ENCODE data around the gene KCNJ15.

The KCNJ15 gene

DNA sequence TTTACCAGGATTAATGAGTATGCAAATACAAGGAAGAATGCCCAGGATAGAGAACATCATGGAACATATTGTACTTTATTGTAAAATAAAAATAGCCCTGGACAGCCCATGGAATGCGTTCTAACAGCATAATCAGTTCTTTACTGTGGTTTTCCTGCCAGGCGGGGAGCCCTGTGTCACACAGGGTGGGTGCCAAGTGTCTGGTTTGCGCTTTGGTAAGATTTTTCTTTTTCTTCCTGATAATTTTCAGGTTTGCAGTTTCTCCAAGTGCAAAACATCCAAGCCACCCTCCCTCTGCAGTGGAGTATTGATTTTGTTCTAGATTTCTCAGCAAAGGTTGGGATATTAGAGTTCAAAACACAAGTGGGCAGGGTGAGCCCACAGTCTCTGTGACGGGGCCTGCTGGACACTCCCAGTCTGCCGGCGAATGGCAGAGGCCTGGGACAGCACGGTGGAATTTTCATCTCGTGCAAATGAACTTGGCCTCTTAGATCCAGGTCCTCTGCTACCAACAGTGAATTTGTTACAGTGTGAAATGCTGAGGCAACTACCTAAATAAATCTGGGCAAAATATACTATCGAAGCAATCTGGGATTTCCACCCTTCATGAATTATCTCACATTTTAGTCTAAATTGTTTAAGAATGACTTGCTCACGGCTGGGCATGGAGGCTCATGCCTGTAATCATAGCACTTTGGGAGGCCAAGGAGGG is 15.6 kb upstream of the KCNJ15 start:
- no peak overlapping the region for H3K9ac ChIP-seq
- H3K36me3 ChIP-seq (ENCODE audit: insufficient read depth): no peaks in the 10 kb centered on the region
- H3K4me2 ChIP-seq: no peak overlapping the region
- no peak overlapping the region for H2AFZ ChIP-seq (ENCODE audit: low read depth)
- TF ChIP-seq CTCF (conservative IDR thresholded peaks at IDR 0.05; ENCODE audit: low read depth, low read length): no peak
- H3K4me1 ChIP-seq (ENCODE audit: low read depth, poor library complexity, severe bottlenecking): peaks cover 68% of the 10 kb centered on the region
- H3K79me2 ChIP-seq (ENCODE audit: insufficient read depth, low read depth): no peaks in the 10 kb centered on the region
- H3K27me3 ChIP-seq (ENCODE audit: insufficient read depth, low read depth): no peaks in the 10 kb centered on the region
- H3K4me3 ChIP-seq (IDR thresholded peaks at IDR 0.05; ENCODE audit: insufficient read depth, low read depth, low read length): no peak overlapping the region
- no peaks in the 10 kb centered on the region for H4K20me1 ChIP-seq (ENCODE audit: insufficient read depth)
- H3K27ac ChIP-seq: no peak overlapping the region

DNA sequence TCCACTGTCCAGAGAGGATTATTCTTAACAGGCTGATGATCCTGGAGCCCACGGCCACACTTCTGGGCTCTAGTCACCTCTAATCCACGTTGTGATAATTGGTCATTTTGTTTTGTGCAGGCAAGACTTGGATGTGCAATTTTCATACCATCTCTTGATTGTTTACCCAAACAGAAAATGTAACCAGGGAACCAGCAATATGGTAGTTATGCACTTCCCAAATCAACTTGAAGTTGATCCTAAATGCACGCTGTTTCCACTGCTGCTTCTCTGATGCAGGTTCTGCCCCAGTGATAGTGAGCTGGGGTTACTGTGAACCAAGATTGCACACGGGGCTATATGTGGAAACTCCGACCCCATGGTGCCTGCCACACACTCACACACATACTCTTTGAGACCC is 14.7 kb upstream of the KCNJ15 start:
- H3K36me3 ChIP-seq (ENCODE audit: insufficient read depth): no peaks in the 10 kb centered on the region

DNA sequence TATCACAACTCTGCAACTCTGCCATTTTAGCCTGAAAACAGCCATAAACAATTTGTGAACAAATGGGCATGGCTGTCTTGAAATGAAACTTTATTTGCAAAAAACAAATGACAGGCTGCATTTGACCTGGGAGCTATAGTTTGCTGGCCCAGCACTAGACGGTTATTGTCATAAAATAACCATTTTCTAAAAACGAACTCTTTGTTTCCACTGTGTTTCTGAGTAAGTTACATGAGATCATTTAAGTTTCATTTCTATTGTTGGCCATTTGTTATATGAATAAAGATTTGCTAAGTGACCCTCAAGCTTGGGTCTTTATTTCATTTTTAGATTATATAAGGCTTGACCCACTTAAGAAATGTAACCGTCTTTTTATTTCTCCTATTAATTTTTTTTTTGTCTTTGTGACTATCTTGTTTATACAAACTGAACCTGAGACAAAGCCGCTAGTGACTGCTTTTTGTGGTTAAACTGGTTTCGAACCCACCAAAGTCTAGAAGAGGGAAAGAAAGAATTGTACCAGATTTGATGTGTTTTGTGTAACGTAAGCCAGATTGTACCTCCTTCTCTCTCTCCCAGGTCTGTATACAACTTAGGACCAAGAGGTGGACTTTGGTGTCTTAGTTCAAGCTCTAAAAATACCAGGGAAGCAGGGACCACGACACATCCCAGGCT is 12.9 kb upstream of the KCNJ15 start:
- no peak for TF ChIP-seq CTCF (conservative IDR thresholded peaks at IDR 0.05; ENCODE audit: low read depth, low read length)
- H3K36me3 ChIP-seq (ENCODE audit: insufficient read depth): no peaks in the 10 kb centered on the region
- no peak overlapping the region for H3K4me3 ChIP-seq (IDR thresholded peaks at IDR 0.05; ENCODE audit: insufficient read depth, low read depth, low read length)
- peak overlapping the region; percentile 76 for H3K27ac ChIP-seq
- H3K79me2 ChIP-seq (ENCODE audit: insufficient read depth, low read depth): no peaks in the 10 kb centered on the region
- H3K9ac ChIP-seq: peak overlapping the region; percentile 5; the same call in 1 of the 2 replicates
- peak overlapping the region; percentile 26; the same call in 1 of the 2 replicates for H2AFZ ChIP-seq (ENCODE audit: low read depth)
- H3K4me2 ChIP-seq: peak overlapping the region; percentile 31
- peaks cover 63% of the 10 kb centered on the region for H3K4me1 ChIP-seq (ENCODE audit: low read depth, poor library complexity, severe bottlenecking)
- H4K20me1 ChIP-seq (ENCODE audit: insufficient read depth): no peaks in the 10 kb centered on the region
- H3K27me3 ChIP-seq (ENCODE audit: insufficient read depth, low read depth): no peaks in the 10 kb centered on the region

More for the DNA sequence above, 14.7 kb upstream of the KCNJ15 start:
- Histone ChIP-seq H3K27ac (no peak overlapping the region), H3K79me2 (ENCODE audit: insufficient read depth, low read depth) (no peaks in the 10 kb centered on the region), H2AFZ (ENCODE audit: low read depth) (no peak overlapping the region), H3K4me3 (IDR thresholded peaks at IDR 0.05; ENCODE audit: insufficient read depth, low read depth, low read length) (no peak overlapping the region), H3K4me2 (no peak overlapping the region), H3K9ac (no peak overlapping the region), H3K4me1 (ENCODE audit: low read depth, poor library complexity, severe bottlenecking) (peaks cover 70% of the 10 kb centered on the region), H4K20me1 (ENCODE audit: insufficient read depth) (no peaks in the 10 kb centered on the region), H3K27me3 (ENCODE audit: insufficient read depth, low read depth) (no peaks in the 10 kb centered on the region)
- no peak for TF ChIP-seq CTCF (conservative IDR thresholded peaks at IDR 0.05; ENCODE audit: low read depth, low read length)

DNA sequence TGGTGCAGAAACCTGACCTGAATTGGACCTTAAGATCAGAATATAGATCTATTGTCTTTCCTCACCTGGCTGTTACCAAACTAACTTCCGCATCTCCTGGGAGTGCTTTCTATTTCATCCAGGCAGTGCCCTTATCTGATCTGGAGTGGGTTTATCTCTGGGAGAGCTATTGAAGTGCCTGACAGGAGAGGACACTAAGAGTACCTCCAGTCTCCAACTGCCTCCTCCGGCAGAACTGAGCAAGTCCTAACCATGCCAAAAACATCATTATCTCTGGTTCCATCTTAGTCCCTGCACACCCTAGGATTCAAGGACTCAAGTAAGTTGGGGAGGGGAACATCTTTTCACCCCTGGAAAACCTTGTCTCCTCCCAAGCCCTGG is 12.4 kb upstream of the KCNJ15 start:
- Histone ChIP-seq H3K4me1 (ENCODE audit: low read depth, poor library complexity, severe bottlenecking) (peaks cover 58% of the 10 kb centered on the region), H3K27ac (peak overlapping the region; percentile 76), H3K79me2 (ENCODE audit: insufficient read depth, low read depth) (no peaks in the 10 kb centered on the region), H3K4me2 (peak overlapping the region; percentile 31), H2AFZ (ENCODE audit: low read depth) (peak overlapping the region; percentile 26; the same call in 1 of the 2 replicates), H3K27me3 (ENCODE audit: insufficient read depth, low read depth) (no peaks in the 10 kb centered on the region), H4K20me1 (ENCODE audit: insufficient read depth) (no peaks in the 10 kb centered on the region), H3K9ac (peak overlapping the region; percentile 5; the same call in 1 of the 2 replicates), H3K4me3 (IDR thresholded peaks at IDR 0.05; ENCODE audit: insufficient read depth, low read depth, low read length) (no peak overlapping the region), H3K36me3 (ENCODE audit: insufficient read depth) (no peaks in the 10 kb centered on the region)
- TF ChIP-seq CTCF (conservative IDR thresholded peaks at IDR 0.05; ENCODE audit: low read depth, low read length): no peak

Measured in KMS-11 (cell line).